Mesothelial cell of epicardium (in vitro differentiated cells): ENCODE results near the gene TBC1D17. TPM values are rescaled to one million over a fixed set of nuclear protein-coding genes. Genes with fewer than 3 reads are reported as not detected.

Source experiments
- DNase-seq, 2 experiments: peaks; one replicate each; pipeline ENCODE4 v3.0.0; 2021; ENCODE audit warnings: low spot score in 2 of 2; ENCODE audit not compliant: unreplicated experiment in 2 of 2
- H3K27ac Mint-ChIP-seq: 2 replicates; pipeline ENCODE4 v1.8.0; 2021; ENCODE audit warnings: mixed read lengths
- H3K27me3 Mint-ChIP-seq: 2 replicates; pipeline ENCODE4 v1.8.0; 2021; ENCODE audit warnings: low read depth, mixed read lengths
- H3K36me3 Mint-ChIP-seq: 2 replicates; pipeline ENCODE4 v1.8.0; 2021; ENCODE audit warnings: mixed read lengths
- H3K4me1 Mint-ChIP-seq: 2 replicates; pipeline ENCODE4 v1.8.0; 2021; ENCODE audit warnings: mixed read lengths
- H3K4me3 Mint-ChIP-seq: 2 replicates; pipeline ENCODE4 v1.8.0; 2021; ENCODE audit warnings: mild to moderate bottlenecking, moderate library complexity, mixed read lengths
- H3K9me3 Mint-ChIP-seq: 2 replicates; pipeline ENCODE4 v1.8.0; 2021; ENCODE audit warnings: mixed read lengths
- total RNA-seq: library from RNA; stranded (reverse); gene quantifications from 3 replicates; pipeline ENCODE4 v1.2.1, GENCODE V29; 2021
- TF ChIP-seq, protein P1 (sequence below): fragments of 200-600 bp; sonication (generic); IDR thresholded peaks from one replicate; pipeline ENCODE4 v1.5.0; 2021; ENCODE audit warnings: antibody characterized with exemption; ENCODE audit not compliant: unreplicated experiment

The TBC1D17 gene
- total RNA-seq, 1 donor from 2014 or later = 49.7 TPM

GRCh38 chr19:49877879-49878743 lies 609 bp downstream of the TBC1D17 start:
- H3K9me3 Mint-ChIP-seq = no peaks in the 10 kb centered on the region
- peaks cover 19% of the 10 kb centered on the region for H3K4me1 Mint-ChIP-seq
- TF ChIP-seq, protein P1, sequence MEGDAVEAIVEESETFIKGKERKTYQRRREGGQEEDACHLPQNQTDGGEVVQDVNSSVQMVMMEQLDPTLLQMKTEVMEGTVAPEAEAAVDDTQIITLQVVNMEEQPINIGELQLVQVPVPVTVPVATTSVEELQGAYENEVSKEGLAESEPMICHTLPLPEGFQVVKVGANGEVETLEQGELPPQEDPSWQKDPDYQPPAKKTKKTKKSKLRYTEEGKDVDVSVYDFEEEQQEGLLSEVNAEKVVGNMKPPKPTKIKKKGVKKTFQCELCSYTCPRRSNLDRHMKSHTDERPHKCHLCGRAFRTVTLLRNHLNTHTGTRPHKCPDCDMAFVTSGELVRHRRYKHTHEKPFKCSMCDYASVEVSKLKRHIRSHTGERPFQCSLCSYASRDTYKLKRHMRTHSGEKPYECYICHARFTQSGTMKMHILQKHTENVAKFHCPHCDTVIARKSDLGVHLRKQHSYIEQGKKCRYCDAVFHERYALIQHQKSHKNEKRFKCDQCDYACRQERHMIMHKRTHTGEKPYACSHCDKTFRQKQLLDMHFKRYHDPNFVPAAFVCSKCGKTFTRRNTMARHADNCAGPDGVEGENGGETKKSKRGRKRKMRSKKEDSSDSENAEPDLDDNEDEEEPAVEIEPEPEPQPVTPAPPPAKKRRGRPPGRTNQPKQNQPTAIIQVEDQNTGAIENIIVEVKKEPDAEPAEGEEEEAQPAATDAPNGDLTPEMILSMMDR = no peak
- DNase-seq = peak; percentile 97
- peaks cover 20% of the 10 kb centered on the region for H3K36me3 Mint-ChIP-seq
- H3K27ac Mint-ChIP-seq = no peak overlapping the region
- H3K27me3 Mint-ChIP-seq = no peaks in the 10 kb centered on the region
- H3K4me3 Mint-ChIP-seq = no peak overlapping the region

DNA sequence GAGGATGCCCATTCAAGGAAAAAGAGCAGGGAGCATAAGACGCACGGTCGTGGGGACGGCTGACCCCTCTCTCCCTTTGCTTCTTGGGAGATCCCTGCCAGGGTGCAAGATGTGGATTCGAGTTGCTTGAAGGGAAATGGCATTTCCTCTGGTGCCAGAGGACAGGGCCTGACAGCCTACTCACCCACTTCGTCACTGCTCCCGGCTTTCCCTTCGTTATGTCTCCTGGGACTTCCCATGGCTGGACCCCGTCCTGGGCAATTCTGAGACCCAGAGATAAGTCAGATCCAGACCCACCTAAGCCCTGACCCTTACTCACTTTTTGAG lies 1.2 kb downstream of the TBC1D17 start:
- H3K4me1 Mint-ChIP-seq = peaks cover 19% of the 10 kb centered on the region
- H3K9me3 Mint-ChIP-seq = no peaks in the 10 kb centered on the region
- H3K27me3 Mint-ChIP-seq = no peaks in the 10 kb centered on the region
- no peak overlapping the region for H3K4me3 Mint-ChIP-seq
- no peak for DNase-seq
- TF ChIP-seq, protein P1 = no peak
- no peak overlapping the region for H3K27ac Mint-ChIP-seq
- H3K36me3 Mint-ChIP-seq = peaks cover 26% of the 10 kb centered on the region

DNA sequence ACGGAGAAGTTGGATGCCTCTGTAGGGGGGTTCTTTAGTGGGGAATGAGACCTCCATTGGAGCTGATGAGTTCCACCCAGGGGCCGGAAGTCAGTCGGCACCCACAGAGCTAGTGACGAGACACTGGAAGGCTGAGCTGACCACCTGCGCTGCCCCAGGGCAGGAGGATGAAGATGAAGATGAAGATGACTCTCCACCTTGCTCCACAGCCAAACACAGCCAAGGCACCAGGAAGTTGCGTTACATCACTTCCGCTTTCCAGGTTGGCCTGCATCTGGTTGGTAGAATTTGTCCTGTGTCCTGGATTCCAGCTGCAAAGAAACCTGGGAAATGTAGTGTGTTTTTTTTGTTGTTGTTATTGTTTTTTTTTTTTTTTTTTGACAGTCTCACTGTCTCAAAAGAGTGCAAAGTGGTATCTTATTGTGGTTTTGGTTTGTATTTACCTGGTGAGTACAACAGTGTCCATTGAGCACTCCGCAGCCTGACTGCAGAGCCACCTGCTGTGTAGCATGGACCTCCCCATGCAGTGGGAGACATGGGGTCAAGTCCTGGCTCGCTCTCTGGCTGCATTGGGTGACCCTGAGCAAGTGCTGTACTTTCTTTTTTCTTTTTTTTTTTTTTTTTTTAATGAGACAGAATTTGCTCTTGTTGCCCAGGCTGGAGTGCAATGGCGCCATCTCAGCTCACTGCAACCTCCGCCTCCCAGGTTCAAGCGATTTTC lies 1.9 kb downstream of the TBC1D17 start:
- Mint-ChIP-seq H3K27me3 (no peaks in the 10 kb centered on the region), H3K4me1 (peaks cover 19% of the 10 kb centered on the region), H3K9me3 (no peaks in the 10 kb centered on the region), H3K4me3 (no peak overlapping the region), H3K36me3 (peaks cover 29% of the 10 kb centered on the region), H3K27ac (no peak overlapping the region)
- TF ChIP-seq, protein P1 = no peak
- no peak for DNase-seq

DNA sequence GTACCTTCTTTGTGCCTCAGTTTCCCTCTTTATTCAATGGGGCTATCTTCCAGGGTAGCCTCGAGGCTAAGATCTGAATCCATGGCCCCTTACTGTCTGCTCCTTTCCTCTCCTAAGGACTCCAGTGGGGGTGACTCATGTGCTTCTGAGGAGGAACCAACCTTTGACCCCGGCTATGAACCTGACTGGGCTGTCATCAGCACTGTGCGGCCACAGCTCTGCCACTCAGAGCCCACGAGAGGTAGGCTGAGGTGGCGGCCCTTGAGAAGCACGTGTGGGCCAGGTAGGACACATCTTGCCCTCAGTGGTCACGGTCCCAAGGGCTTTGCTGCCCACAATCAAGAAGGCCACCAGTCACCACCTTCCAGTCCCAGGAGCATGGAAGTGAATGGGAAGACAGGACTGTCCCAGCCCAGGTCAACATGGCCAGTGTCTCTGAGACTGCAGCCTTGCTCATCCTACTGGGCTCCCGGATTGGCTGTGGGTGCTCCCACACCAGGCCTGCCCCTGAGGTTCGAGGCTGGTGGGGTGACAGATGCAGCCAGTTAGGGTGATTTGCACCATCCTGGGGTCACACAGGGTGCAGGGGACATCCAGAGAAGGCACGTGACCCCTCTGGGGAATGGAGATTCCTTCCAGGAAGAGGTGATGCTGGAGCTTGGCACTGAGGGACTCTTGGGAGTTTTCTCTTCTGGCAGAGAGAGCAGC lies 2.8 kb downstream of the TBC1D17 start:
- Mint-ChIP-seq H3K36me3 (peaks cover 37% of the 10 kb centered on the region), H3K9me3 (no peaks in the 10 kb centered on the region), H3K4me1 (peaks cover 19% of the 10 kb centered on the region), H3K27ac (no peak overlapping the region), H3K4me3 (no peak overlapping the region), H3K27me3 (no peaks in the 10 kb centered on the region)
- TF ChIP-seq, protein P1 = no peak
- no peak for DNase-seq

DNA sequence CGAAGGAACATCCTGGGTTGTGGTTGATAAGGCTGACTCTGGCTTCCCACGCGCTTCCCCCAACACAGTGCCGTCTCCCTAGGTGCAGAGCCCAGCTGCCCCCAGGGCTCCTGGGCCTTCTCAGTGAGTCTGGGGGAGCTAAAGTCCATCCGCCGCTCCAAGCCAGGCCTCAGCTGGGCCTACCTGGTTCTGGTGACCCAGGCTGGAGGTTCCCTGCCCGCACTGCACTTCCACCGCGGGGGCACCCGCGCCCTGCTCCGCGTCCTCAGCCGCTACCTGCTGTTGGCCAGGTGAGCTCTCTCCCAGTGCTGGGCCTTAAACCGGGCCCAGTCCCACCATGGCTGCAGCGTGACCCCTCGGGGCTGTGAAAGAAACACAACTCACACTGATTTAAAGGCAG lies 3.7 kb downstream of the TBC1D17 start:
- no peak overlapping the region for H3K27ac Mint-ChIP-seq
- no peaks in the 10 kb centered on the region for H3K27me3 Mint-ChIP-seq
- H3K4me3 Mint-ChIP-seq = no peak overlapping the region
- DNase-seq = no peak
- peaks cover 39% of the 10 kb centered on the region for H3K36me3 Mint-ChIP-seq
- H3K4me1 Mint-ChIP-seq = peaks cover 14% of the 10 kb centered on the region
- no peaks in the 10 kb centered on the region for H3K9me3 Mint-ChIP-seq
- TF ChIP-seq, protein P1 = no peak
